Activated CD8-positive, alpha-beta memory T cell treated with anti-CD3 and anti-CD28 coated beads for 24 hours (primary cell): ENCODE results near the gene BLZF1.
"Not testable (repeated sequence)": the region's sequence is repeated elsewhere in the genome, so short reads cannot be mapped to it uniquely, and the experiment has no call there.

Source experiments
- DNase-seq: peaks from one replicate; pipeline ENCODE4 v3.0.0-alpha.2; 2020

Gene BLZF1, protein sequence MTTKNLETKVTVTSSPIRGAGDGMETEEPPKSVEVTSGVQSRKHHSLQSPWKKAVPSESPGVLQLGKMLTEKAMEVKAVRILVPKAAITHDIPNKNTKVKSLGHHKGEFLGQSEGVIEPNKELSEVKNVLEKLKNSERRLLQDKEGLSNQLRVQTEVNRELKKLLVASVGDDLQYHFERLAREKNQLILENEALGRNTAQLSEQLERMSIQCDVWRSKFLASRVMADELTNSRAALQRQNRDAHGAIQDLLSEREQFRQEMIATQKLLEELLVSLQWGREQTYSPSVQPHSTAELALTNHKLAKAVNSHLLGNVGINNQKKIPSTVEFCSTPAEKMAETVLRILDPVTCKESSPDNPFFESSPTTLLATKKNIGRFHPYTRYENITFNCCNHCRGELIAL

DNA sequence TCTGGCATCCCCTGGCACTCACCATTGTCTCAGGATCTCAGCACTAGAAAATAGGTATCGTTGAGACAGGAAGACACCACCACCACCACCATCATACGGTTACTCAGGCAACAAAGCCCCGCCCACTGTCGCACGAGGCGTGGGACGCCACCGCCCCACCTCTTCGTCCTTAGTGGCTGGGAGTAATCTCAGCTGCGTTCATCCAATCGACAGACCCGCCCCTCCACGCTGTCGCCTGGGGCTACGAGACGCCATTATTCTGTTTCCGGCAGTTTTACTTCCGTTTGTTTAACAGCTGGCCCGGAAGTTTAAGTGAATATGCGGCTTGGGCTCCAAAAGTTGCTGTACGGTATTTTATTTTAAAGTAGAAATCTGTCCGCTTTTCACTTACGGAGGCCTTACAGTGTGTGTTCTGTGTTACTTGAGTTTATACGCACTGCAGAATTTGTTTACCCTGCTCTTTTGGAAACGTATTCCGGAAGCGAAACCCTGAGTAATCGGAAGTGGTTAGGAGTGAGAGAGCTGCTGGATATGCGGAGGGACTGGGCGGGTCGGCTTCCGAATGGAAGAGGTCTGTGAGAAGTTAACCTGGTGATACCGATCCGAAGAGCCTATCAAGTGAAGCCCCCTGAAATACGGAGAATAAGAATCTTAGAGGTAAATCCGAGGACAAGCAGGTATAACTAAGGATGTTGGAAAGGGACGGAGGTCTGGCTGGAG, at the start of gene BLZF1, which contains the start of gene NME7:
Gene BLZF1, plus strand, starts transcription at position 510 of the 720 bp plus-strand sequence. CDS start 1,328 bp downstream, outside the sequence.
Gene NME7, minus strand, starts transcription at position 112 of the 720 bp plus-strand sequence. Its CDS starts 87 bp downstream, at position 25.
- peak; percentile 99 for DNase-seq

DNA sequence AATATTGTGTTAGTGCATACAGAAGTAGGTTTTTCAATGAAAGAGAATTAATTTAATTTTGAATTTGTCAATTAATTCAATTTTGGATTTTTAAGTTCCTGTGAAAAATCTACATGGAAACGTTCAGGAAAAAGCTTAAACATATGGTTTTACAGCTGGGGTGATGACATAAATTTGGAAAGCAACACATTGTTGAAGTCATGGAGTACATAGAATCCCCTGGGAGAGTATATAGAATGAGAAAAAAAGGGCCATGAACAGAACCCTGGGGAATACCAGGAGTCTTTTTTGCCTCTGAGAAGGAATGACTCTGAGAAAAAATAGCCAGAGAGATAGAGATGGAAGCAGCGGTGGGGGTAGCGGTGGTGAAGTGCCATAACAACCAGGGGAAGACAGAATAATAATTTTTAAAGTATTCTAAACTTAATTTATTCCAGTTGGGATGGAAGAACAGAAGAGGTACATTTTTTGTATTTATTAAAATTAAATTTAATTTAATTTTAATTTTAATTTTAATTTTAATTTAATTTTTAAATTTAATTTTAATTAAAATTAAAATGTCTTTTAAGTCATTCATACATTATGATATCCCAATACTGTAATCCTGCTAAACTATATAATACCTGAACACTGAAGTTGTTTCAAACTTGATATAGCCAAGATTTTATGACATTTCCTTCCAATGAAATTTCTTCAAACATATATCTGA, 49.3 kb upstream of the BLZF1 start:
- no peak for DNase-seq

DNA sequence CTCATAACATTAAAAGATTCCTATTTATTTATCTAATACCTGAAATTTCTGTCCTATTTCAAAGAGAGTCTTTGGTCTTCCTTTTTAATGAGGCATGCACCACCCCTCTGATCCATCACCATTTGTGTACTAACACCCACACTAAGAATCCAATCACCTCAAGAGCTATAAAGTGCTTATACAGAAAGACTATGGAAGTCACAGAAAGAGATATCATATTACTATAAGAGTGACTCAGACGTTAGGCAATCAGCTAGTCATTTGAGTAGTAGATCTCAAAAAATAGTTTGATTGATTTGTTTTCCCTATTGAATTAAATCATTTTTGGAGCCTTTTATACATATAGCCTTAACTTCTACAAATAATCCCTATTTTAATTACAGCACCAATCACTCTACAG, 46.5 kb upstream of the BLZF1 start:
- DNase-seq: no peak

DNA sequence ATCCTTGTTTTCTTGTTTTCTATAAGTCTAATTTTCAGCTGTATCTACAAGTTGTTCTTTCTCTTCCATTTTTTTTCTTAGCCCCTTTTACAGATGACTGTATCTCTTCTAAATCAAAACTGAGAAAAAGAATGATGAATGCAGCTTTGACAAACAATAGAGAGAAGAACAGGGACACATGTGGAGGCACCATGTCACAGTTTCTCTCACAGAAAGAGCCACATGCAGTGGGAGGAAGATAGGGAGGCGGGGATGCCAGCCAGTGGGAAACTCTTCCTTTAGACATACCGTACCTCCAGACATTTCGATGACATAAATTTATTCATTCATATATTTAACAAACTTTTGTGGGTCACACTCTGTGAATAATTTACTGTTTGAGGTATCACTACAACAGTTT, 45.9 kb upstream of the BLZF1 start:
- DNase-seq: no peak

DNA sequence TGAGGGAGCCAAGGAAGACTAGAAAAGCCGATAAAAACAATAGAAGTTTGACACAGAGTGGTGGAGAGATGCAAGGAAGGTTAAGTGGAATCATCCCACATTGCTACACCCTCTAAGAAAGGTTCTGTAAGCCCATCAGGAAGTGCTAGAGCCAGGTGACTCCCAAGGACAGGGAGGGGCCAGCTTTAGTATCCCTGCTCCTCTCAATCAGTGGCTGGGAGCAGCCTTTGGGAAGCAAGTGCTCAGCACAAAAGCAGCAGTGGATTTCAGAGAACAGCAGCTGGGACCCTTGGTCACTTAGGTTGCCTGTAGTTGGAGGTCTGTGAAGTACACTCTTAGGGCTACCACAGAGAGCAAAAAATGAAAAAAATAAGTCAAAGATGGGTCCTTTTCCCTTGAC, 42.9 kb upstream of the BLZF1 start:
- DNase-seq: no peak

DNA sequence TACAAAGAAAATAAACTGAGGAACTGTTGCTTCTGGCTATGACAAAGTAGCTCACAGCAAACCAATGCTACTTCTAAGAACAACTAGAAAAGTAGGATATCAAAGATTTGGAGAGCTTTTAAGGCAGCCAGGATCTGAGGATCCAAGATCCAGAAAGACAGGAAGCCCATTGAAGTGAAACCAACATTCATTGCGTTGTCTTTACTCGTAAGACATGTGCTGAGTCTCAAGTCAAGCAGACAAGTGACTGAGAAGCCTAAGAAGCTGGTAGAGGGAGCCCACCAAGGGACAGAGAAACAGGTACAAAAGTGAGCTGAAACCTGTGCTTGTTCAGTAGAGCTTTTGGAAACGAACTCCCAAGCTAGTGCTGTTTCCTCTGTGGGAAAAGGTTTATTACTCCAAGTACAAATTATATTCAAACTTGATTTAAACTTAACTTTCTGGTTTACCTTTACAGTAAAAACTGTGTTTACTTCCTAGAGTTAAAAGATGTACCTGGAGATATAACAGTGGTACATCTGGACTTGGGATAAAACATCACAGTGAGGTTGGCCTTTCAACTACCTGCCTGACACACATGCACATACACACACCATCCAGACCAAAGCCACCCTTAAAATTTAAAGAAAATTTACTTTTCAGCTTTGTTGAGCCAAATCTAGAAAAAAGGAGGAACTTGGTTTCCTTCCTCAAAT, 41.6 kb upstream of the BLZF1 start:
- DNase-seq: no peak

DNA sequence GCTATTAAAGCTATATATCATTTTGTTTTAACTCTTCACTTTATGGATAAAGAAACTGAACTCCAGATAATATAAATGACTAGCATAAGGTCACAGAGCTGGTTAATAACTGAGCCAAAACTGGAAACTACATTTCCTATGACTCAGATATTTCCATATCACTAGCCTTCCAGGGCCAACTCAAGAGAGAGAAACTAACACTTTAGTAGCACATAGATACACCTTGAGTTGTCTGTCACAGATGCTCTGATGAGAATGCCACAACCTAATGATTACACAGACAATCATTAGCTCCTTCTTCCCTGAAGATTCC, 41.1 kb upstream of the BLZF1 start:
- no peak for DNase-seq

DNA sequence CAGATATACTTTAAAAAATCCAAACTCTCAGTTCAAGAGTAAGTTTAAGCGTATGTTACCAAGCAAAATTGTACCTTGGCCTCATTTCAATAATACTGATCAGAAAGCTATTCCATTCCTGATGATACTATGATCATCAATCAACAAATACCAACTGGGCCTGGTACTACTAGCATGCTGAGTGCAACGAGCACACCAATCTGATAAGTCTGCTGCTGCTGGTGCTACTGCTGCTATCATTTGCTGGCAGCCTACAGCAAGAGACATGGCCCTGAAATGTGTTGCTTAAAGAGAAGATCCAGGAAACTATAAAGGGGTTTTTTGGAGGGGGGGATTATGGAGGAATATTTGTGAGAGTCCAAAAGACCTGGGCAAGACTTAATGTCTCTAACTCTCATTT, 40.1 kb upstream of the BLZF1 start:
- no peak for DNase-seq

DNA sequence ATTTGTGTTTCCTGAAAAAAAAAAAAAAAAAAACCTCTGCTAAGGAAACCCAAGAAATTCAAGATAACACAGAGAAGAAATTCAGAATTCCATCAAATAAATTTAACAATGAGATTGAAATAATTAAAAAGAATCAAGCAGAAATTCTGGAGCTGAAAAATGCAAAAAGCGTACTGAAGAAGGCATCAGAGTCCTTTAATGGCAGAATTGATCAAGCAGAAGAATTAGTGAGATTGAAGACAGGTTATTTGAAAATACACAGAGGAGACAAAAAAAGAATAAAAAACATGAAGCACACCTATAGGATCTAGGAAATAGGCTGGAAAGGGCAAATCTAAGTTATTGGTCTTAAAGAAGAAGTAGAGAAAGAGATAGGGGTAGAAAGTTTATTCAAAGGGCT, 38.6 kb upstream of the BLZF1 start:
- no peak for DNase-seq

DNA sequence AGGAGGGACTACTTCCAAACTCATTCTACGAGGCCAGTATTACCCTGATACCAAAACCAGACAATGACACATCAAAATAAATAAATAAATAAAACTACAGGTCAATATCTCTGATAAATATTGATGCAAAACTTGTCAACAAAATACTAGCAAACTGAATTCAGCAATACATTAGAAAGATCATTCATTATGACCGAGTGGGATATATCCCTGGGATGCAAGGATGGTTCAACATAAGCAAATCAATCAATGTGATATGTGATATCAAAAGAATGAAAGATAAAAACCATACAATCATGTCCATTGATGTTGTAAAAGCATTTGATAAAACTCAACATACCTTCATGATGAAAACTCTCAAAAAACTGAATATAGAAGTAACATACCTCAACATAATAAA, 37.1 kb upstream of the BLZF1 start:
- DNase-seq: no peak

DNA sequence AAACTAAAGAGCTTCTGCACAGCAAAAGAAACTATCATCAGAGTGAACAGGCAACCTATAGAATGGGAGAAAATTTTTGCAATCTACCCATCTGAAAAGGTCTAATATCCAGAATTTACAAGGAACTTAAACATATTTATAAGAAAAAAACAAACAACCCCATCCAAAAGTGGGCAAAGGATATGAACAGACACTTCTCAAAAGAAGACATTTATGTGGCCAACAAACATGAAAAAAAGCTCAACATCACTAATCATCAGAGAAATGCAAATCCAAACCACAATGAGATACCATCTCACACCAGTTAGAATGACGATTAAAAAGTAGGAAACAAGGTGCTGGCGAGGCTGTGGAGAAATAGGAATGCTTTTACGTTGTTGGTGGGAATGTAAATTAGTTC, 33.3 kb upstream of the BLZF1 start:
- not testable (repeated sequence) for DNase-seq

DNA sequence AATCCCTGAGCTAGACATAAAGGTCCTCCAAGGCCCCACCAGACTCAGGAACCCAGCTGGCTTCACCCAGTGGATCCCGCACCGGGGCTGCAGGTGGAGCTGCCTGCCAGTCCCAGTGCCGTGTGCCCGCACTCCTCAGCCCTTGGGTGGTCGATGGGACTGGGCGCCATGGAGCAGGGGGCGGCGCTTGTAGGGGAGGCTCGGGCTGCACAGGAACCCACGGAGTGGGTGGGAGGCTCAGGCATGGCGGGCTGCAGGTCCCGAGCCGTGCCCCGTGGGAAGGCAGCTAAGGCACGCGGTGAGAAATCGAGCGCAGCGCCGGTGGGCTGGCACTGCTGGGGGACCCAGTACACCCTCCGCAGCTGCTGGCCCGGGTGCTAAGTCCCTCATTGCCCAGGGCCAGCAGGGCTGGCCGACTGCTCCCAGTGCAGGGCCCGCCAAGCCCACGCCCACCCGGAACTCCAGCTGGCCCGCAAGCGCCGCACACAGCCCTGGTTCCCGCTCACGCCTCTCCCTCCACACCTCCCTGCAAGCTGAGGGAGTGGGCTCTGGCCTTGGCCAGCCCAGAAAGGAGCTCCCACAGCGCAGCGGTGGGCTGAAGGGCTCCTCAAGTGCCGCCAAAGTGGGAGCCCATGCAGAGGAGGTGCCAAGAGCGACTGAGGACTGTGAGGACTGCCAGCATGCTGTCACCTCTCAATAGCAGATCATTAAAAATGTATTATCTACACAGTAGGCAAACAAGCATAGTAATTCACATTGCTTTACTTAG, 30.9 kb upstream of the BLZF1 start:
- DNase-seq: not testable (repeated sequence)

DNA sequence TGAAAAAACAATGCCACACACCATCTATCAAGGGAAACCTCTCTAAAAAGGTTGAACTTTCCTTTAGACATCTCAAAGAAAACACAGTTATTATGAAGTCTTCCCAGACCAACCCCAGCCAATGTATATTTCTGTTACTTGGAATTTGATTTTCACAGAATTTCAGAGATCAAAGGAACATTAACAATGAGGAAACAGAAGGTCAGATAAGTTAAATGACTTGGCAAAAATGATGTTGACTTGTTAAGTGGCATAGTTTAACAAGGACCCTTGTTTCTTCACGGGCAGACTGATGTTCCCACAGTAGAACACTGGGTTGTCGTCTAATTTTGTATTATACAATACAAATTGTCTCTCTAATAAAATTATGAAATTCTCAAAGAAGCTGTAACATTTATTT, 29.4 kb upstream of the BLZF1 start:
- DNase-seq: no peak

DNA sequence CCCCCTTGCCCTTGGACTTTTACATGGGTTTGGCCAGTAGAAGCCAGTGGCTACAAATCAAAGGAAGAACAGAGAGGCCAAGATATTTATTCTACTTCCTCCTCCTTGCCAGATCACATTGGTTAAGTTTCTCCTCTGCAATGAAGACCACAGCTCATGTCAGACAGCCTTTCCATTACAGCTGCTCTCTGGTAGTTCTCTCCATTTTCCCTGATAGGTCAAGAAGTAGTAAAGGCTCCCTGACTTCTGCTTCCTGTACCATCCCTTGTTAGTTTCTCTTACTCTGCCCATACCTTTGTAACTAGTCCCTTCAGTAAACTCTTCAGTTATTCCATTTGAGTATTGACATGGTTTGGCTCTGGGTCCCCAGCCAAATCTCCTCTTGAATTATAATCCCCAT, 28.2 kb upstream of the BLZF1 start:
- no peak for DNase-seq

DNA sequence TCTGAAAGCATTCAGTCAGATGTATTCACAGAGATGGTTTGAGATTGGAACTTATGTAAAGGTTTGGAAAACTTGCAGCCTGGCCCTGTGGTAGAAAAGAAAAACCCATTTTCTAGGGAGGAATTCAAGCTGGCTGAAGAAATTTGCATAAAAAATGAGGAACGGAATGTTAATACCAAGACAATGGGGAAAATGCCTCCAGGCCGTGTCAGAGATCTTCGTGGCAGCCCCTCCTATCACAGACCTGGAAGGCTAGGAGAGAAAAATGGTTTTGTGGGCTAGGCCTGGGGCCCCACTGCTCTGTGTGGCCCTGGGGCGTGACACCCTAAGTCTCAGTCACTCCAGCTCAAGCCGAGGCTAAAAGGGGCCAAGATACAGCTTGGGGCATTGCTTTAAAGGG, 27.1 kb upstream of the BLZF1 start:
- DNase-seq: no peak

DNA sequence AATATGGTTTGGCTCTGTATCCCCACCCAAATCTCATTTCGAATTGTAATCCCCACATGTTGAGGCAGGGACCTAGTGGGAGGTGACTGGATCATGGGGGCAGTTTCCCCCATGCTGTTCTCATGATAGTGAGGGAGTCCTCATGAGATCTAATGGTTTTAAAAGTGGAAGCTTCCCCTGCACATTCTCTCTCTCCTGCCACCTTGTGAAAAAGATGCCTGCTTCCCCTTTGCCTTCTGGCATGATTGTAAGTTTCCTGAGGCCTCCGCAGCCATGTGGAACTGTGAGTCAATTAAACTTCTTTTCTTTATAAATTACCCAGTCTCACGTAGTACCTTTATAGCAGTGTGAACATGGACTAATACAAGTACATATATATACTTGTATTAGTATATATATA, 25.9 kb upstream of the BLZF1 start:
- not testable (repeated sequence) for DNase-seq

DNA sequence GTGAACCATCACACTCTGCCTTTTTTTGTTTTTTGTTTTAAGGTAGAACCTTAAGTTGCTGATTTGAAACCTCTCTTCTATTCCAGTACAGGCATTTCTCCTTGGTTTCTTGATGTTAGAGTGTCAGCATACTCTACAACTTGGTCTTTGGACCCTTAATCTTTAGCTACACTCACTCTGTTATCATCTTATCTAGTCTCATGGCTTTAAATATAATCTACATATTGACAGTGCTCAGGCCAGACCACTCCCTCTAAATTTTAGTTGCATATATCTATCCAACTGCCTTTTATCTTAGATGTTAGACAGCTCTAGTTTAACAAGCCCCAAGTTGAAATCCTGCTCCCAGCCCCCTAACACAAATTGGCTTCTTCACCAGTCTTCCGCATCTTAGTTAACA, 22.5 kb upstream of the BLZF1 start:
- no peak for DNase-seq

DNA sequence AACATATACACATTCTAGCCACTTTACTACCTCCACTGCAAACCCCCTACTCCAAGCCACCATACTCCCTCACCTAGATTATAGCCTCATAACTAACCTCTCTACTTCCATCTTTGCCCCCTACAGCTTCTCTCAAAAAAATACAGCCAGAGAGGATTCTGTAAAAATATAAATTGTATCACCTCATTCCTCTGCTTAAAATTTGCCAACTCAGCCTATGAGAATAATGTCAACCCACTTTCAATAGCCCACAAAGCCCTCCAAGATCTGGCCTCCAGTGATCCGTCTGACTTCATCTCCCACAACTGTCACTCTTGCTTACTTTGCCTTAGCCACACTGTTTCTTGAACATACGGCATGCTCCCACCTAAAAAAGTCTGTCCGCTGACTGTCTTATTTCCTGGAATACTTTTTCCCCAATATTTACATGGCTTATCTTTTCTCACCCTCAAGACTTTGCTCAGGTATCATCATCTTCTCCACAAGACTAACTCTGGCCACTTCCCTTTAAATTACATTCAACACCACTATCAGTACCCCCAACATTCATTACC, 21.9 kb upstream of the BLZF1 start:
- no peak for DNase-seq

DNA sequence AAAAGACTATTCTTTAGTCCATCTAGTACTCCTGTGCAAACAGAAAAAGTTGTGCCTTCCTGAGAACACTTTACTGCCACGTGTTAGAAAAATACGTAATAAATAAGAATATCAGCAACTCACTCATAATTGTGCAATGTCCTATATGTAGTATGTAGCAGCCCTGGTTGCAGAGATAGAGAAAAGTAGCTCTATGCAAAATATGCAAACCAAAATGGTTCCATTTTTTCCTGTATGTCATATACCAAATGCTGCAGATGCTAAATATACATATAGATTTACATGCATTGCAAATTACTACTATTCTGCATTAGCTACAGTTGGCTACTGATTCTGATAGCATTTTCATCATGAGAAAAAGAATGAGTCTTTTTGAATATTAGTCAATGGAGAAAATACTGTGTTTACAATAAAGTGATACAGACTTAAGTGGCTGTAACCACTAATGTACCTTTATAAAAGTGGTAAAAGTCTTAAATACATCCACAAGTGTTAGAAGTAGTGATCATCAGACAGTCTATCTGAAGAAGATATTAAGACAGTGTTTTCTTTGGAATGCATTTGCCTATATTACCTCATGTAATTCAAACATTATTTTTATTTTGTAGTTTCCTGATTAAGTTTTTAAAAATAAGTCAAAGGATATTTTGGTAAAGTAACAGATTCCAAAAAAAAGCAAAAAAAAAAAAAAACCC, 20.2 kb upstream of the BLZF1 start:
- no peak for DNase-seq

DNA sequence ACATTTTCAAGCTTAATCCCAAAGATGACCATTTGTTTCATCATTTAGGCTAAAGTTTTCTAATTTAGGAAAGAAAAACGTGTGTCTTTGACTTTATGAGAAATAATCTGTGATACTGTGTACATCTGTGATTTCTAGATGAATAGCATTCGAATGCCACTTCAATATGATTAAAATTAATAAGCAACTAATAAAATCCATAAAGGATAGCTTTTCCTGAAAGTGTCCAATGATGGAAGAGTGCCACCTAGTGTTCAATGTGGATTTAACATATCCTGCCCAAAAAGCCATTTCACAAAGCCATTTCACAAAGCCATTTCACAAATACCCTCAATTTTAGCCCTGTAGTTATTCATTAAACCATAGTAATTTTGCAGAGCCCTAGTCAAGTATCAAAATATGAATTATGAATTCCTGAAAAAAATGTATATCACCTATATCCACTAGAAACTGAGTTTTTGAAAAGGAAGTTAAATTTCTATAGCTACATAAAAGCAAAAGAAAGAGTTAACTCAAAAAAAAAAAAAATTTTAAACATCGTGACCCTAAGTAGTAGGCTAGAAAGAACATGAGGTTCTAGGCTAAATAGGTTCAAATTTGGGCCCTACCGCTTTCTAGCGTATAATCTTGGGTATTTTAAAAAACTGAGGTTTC, 19.5 kb upstream of the BLZF1 start:
- DNase-seq: no peak

DNA sequence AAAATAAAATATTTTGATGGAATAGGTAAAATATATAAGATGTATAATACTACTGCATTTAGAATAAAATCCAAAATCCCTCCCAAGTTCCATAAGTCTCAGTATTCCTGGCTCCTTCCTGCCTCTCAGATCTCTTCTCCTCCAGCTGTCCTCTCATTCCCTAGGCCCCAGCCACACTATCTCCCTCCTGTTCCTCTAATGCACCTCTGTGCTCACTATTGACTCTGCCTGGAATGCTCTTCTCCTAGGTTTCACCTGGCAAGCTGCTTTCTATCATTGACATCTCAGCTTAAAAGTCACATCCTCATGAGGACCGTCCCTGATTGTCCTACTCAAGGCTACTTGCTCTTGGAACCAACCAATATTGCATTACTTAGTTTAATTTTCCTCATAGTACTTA, 7.6 kb upstream of the BLZF1 start:
- no peak for DNase-seq
